Mesenchymal stem cell (in vitro differentiated cells and primary cell): Measurements from ENCODE around the gene IGFBP6. TPM values are rescaled to one million over a fixed set of nuclear protein-coding genes. Genes with fewer than 3 reads are reported as not detected.

Source experiments
- DNase-seq: peaks from one replicate; pipeline ENCODE4 v3.0.0-alpha.2; 2013
- H2AFZ ChIP-seq: one replicate; pipeline ENCODE4 v1.6.1; 2013; ENCODE audit warnings: low read depth, mild to moderate bottlenecking, control low read depth, inconsistent platforms, low read length, moderate library complexity
- H2AK5ac ChIP-seq: 2 replicates; pipeline ENCODE4 v1.6.1; 2013; ENCODE audit warnings: low read length, moderate library complexity, mild to moderate bottlenecking, inconsistent platforms; ENCODE audit not compliant: severe bottlenecking
- H2BK120ac ChIP-seq: one replicate; pipeline ENCODE4 v1.6.1; 2013; ENCODE audit warnings: low read depth, mild to moderate bottlenecking, inconsistent platforms, low read length, moderate library complexity
- H2BK12ac ChIP-seq, 2 experiments: one replicate each; pipeline ENCODE4 v1.6.1; 2013; ENCODE audit warnings: inconsistent platforms in 2 of 2, low read length in 2 of 2, mild to moderate bottlenecking in 2 of 2, moderate library complexity in 2 of 2, control low read depth in 1 of 2
- H2BK15ac ChIP-seq: one replicate; pipeline ENCODE4 v1.6.1; 2013; ENCODE audit warnings: mild to moderate bottlenecking, low read depth, inconsistent platforms; ENCODE audit not compliant: poor library complexity, severe bottlenecking
- H2BK5ac ChIP-seq: 2 replicates; pipeline ENCODE4 v1.6.1; 2013; ENCODE audit warnings: low read depth, mild to moderate bottlenecking, low read length, control low read depth, inconsistent platforms; ENCODE audit not compliant: poor library complexity, severe bottlenecking
- H3K14ac ChIP-seq, 2 experiments: one replicate each; pipeline ENCODE4 v1.6.1; 2013; ENCODE audit warnings: inconsistent platforms in 2 of 2, low read length in 2 of 2, control low read depth in 1 of 2, mild to moderate bottlenecking in 1 of 2, moderate library complexity in 1 of 2
- H3K18ac ChIP-seq, 2 experiments: one replicate each; pipeline ENCODE4 v1.6.1; 2013; ENCODE audit warnings: inconsistent platforms in 2 of 2, low read length in 2 of 2, control low read depth in 1 of 2, low read depth in 1 of 2, mild to moderate bottlenecking in 1 of 2
- H3K23ac ChIP-seq, 2 experiments: one replicate each; pipeline ENCODE4 v1.6.1; 2013; ENCODE audit warnings: inconsistent platforms in 2 of 2, low read length in 2 of 2, mild to moderate bottlenecking in 2 of 2, moderate library complexity in 2 of 2, control low read depth in 1 of 2
- H3K27ac ChIP-seq: 2 replicates; pipeline ENCODE4 v1.5.1; 2013; ENCODE audit warnings: mild to moderate bottlenecking, moderate library complexity, low read length, control low read depth, inconsistent platforms; ENCODE audit not compliant: poor library complexity, severe bottlenecking
- H3K27me3 ChIP-seq, 2 experiments: 2 replicates each; pipeline versions ENCODE4 v1.6.1 to v1.7.0; 2013; ENCODE audit warnings: low read length in 2 of 2, mild to moderate bottlenecking in 2 of 2, moderate library complexity in 2 of 2, control low read depth in 1 of 2, inconsistent platforms in 1 of 2; ENCODE audit not compliant: control insufficient read depth in 1 of 2, insufficient read depth in 1 of 2
- H3K36me3 ChIP-seq, 2 experiments: 2 replicates each; pipeline versions ENCODE4 v1.6.1 to v1.7.0; 2013; ENCODE audit warnings: low read length in 2 of 2, control low read depth in 1 of 2, inconsistent platforms in 1 of 2, low read depth in 1 of 2, mild to moderate bottlenecking in 1 of 2; ENCODE audit not compliant: insufficient read depth in 2 of 2, control insufficient read depth in 1 of 2
- H3K4ac ChIP-seq, 2 experiments: one replicate each; pipeline ENCODE4 v1.6.1; 2013; ENCODE audit warnings: inconsistent platforms in 2 of 2, low read length in 2 of 2, mild to moderate bottlenecking in 2 of 2, moderate library complexity in 2 of 2, control low read depth in 1 of 2, low read depth in 1 of 2
- H3K4me1 ChIP-seq: 2 replicates; pipeline ENCODE4 v1.6.1; 2013; ENCODE audit warnings: low read depth, low read length, control low read depth; ENCODE audit not compliant: control insufficient read depth, insufficient read depth
- H3K4me2 ChIP-seq: 2 replicates; pipeline ENCODE4 v1.6.1; 2013; ENCODE audit warnings: low read length, mild to moderate bottlenecking, inconsistent platforms; ENCODE audit not compliant: poor library complexity, severe bottlenecking
- H3K4me3 ChIP-seq, 2 experiments: 2 replicates each; pipeline versions ENCODE4 v1.5.1 to v1.7.0; 2013; ENCODE audit warnings: low read length in 2 of 2, mild to moderate bottlenecking in 2 of 2, control low read depth in 1 of 2, low read depth in 1 of 2; ENCODE audit not compliant: insufficient read depth in 1 of 2
- H3K79me1 ChIP-seq: replicated peaks from 2 replicates; pipeline ENCODE4 v1.6.1; 2013; ENCODE audit warnings: mild to moderate bottlenecking, control low read depth, low read length, inconsistent platforms; ENCODE audit not compliant: poor library complexity, severe bottlenecking
- H3K9ac ChIP-seq: 2 replicates; pipeline ENCODE4 v1.7.0; 2013; ENCODE audit warnings: mild to moderate bottlenecking, low read length, moderate library complexity
- H3K9me3 ChIP-seq: 2 replicates; pipeline ENCODE4 v1.7.0; 2013; ENCODE audit warnings: mild to moderate bottlenecking, low read length; ENCODE audit not compliant: control insufficient read depth
- H4K8ac ChIP-seq: one replicate; pipeline ENCODE4 v1.6.1; 2013; ENCODE audit warnings: inconsistent platforms, mild to moderate bottlenecking, low read length, moderate library complexity
- H4K91ac ChIP-seq: one replicate; pipeline ENCODE4 v1.6.1; 2013; ENCODE audit warnings: mild to moderate bottlenecking, low read length, inconsistent platforms
- WGBS: methylation state at CpG from one replicate; pipeline ENCODE4 v1.1.7; 2013; ENCODE audit warnings: mixed read lengths; 5-methylcytosine and 5-hydroxymethylcytosine counted together
- small RNA-seq: library from polyadenylated mRNA; stranded (forward); fragments of <200 nt; extraction: miRNeasy Mini kit (QIAGEN cat#:217004); gene quantifications from one replicate; pipeline ENCODE3, GENCODE V24; 2013; ENCODE audit warnings: low read depth

Gene IGFBP6

DNA sequence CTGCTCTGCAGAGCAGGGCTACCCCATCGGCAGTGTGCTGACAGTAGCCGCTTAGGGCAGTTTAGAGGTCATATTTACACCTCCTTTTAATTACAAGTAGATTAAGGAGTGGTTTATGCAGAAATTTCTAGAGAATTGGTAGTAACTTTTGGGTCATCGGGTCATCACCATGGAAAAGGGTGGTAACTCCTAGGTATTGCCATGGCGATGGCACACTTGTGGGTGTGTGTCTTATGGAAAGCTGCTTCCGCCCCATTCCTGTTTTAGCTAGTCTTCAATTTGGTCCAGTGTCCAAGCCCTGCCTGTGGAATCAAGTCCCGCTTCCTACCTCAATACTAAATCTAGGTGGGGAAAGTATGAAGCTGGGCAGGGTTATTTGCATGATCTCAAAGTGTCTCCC is 53.6 kb downstream of the IGFBP6 start:
- Histone ChIP-seq H3K36me3 (peaks cover 0 to 4% of the 10 kb centered on the region in 2 experiments), H3K4ac (no peak overlapping the region), H3K9ac (no peak overlapping the region), H2AK5ac (no peak overlapping the region), H3K23ac (no peak overlapping the region), H2BK15ac (no peak overlapping the region), H3K27me3 (no peaks in the 10 kb centered on the region), H3K27ac (no peak overlapping the region), H3K79me1 (no peaks in the 10 kb centered on the region), H3K14ac (no peak overlapping the region), H2BK5ac (no peak overlapping the region), H2BK12ac (no peak overlapping the region), H3K9me3 (no peaks in the 10 kb centered on the region), H2BK120ac (no peak overlapping the region), H3K4me3 (no peak overlapping the region), H3K18ac (no peak overlapping the region), H4K8ac (no peak overlapping the region), H3K4me1 (no peaks in the 10 kb centered on the region), H3K4me2 (no peak overlapping the region), H4K91ac (no peak overlapping the region), H2AFZ (no peak overlapping the region)
- 85% methylated on average over 3 of the region's 6 CpGs for WGBS
- DNase-seq = no peak

Small RNA genes lying within 50 kb of the gene (small RNA-seq; reads per million reads assigned to genes)
- gene HIGD1AP1 = not detected
- gene MIR6757 = 2.0 reads per million
- not detected for gene RNU6-333P
